GM21786 (cell line): ENCODE measurements around the gene TMEM253.
A peak's percentile ranks its signal among the peaks of the same experiment; 100 is the strongest.

Source experiments
- ATAC-seq: cut with Tn5 transposase; IDR thresholded peaks from one replicate; pipeline ENCODE4 v1.9.1; 2021; ENCODE audit not compliant: unreplicated experiment

Gene TMEM253

GRCh38 chr14:21089877-21090193 is 11.0 kb upstream of the TMEM253 start:
- no peak for ATAC-seq

DNA sequence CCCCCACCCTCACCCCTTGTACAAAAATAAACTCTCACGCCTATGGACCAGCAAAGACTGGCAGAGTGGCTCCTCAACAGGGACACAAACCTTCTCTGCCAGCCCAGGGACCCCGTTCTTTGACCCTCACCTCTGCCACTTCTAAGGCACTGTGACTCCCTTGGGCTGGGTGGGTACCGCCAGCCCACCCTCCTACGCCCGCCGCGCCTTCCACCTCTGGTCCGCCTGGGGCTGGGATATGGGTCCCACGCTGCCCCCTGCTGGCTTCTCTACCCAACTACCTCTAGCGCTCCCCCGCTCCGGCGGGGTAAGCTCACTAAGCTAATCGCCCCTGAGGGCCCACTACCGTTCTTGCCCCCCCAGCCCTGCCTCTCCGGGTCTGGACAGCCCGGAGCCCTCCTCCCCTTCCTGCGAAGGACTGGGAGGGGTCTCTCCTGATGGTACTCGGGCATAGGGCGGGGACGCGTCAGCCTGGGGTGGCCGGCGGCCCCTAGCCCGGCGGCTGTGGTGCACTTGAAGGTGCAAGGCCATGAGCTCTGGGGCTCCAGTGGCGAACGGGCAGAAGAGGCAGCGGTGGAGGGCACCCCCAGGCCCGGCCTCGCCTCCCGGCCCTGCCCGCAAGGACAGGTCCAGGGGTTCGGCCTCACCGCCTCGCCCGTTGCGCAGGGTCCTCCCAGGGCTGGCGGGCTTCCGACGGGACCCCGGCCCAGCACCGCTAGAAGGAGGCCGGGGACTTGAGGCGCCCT is 10.5 kb upstream of the TMEM253 start:
- ATAC-seq = no peak

DNA sequence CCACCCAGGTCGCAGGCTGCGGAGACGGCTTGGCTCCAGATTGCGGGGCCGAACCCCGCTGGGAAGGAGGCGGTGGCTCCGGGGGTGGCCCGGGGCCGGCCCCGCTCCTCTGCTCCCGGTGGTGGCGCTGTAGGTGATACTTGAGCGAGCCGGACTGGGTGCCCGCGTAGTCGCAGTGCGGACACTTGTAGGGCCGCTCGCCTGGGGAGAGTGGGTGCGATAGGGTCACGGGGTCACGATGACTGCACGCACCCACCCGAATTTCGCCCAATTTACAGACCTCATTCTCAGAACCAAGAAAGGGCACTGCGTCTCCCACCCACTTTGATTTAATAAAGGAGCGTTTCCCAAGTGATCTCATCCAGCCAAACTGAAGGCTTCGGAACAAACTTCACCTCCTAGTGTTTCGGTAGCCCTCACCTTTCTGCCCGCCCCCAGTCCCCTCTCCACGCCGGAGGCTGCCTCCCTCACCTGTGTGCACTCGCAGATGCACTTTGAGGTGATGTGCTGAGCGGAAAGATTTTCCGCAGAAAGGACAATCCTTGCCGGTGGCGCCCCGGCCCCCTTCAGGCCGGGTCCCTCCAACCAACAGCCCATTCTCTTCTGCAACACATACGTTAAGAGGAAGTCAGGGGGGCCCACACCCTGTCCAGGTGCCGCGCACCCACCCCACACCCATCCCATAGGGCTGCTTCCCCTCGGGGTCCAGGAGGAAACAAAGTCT is 9.8 kb upstream of the TMEM253 start:
- no peak for ATAC-seq

DNA sequence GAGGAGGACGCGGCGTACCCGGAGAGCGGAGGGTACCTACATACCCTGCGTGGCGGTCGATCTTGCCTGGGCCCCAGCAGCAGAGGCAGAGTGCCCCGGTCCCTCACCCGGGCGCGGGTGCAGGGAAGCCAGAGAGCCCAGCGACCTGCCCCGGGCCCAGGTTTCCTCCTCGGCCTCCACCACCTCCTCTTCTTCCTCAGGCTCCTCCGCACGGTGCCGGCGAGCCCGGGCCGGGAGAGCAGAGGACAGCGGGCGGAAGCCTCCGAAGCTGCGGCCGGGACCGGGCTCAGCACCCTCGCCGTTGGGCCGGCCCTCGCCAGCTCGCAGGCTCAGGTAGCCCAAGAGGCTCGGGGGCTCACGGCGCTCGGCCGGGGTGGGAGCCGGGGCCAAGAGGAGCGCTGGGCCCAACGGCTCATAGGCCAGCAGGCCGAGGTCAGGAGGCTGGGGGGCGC is 9.0 kb upstream of the TMEM253 start:
- no peak for ATAC-seq

DNA sequence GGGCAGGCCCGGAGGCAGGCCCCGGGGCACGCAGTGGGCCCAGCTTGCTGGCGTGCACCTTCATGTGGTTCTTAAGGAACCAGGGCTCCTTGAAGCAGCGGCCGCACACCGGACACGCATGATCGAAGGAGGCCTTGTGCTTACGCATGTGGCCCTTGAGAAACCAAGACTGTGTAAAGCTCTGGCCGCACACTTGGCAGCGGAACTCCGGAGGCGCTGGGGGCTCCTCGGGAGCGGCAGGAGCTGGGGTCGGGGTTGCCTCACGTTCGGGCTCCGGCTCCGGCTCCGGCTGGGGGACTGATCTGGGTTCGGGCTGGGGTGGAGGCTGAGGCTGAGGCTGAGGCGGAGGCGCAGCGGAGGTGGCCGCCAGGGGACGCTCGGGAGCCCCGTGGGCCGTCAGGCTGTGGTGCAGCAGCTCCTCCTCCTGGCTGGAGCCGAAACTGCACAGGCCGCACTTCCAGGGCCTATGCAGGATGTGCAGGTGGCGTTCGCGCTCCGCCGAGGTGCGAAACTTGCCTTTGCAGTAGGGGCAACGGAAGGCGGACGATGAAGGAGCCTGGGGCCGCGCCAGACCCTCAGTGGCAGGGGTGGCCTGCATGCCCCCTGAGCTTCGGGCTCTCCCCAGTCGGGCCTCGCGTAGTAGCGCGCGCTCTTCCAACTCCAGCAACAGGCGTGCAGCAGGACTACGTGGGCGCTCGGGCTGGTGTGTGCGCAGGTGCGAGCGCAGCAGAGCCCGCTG is 8.4 kb upstream of the TMEM253 start:
- peak; percentile 71 for ATAC-seq

GRCh38 chr14:21093018-21093417 is 7.8 kb upstream of the TMEM253 start:
- no peak for ATAC-seq

DNA sequence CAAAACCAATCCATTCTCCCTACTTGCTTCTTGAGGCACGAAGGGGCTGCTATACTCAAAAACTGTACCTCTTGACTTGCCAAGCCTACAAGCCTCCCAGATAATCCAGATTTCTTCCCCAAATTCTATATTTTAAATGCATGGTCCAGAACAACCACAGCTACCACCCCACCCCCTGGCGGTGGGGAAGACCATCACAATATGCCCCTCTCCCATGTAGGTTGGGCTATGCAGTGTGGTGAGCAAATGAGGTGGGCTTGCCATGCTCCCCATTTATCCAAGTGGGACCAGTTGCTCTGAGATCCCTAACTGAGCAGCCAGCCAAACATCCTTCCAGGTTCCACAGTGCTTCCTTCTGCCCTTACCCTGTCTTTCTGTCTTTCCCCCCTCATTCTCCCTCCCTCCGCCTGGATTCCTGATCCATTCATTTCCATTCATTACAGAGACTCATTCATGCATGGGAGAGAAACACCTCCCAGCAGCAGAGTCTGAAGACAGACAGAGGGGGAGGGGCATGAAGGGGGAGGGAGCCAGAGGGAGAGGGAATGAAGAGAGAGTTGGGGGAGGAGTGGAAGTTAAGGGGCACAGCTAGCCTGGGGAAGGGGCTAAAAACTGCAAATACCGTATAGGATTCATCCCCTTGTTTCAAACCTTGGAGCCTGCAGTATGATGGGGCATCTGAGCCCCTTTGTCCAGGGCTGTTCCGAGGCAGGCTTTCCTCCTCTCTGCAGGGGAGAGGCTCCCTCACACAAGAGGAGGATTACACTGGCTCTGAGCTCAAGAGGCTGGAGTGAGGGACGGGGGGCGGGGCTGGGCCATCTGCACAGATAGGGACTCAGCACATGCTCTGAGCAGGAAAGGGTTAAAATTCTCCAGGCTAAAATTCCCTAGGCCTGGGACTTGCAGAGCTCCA is 6.8 kb upstream of the TMEM253 start:
- ATAC-seq = no peak

DNA sequence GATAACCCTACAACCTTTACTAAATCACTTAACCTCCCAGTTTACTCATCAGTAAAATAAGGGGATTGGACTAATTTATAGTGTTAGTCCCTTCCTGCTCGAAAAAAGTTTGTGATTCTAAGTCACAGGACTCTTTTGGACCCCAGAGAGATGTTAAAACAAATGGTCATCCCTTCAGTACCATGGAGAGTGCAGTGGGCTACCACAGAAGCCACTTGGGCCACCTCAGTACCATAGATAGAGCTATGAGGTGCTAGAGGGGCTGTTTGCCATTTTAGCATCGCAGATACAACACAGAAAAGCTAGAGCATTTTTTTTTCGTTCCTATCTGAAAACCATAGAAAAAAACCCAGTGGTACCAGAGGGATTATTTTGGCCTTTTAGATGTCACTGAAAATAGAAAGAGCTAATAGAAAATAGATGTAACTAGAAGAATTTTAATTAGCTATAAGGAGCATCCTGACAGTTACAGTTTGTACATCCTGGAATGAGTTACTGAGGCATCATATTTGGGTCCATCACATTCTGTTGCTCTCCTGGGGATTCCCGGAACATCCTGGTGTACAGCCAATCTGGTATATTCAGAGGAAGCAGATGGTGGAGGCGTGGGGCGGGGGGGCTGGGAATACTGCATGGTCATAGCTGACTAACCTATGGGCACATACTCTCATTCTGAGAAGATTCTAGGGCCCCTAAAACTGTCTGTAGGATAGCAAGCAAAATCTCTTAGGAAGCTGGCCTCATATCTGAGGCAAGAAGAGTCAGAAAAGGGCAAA is 5.2 kb upstream of the TMEM253 start:
- no peak for ATAC-seq

DNA sequence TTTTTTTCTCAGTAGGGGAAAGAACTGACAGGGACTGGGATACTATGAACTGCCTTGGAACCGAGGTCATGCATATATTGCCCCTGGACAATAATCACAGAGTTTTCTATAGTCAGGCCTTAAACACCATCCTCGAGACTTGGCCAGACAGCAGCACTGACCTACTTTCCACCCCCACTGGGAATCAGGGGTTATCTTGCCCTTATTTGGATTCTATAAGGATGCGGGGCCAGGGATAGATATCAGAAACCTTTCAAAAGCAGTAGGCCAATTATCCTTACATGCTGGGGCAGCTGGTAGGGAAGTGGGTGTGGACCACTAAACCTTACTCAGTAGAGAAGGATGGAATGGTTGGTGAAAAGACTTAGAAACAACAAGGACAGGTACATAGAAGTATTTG is 4.4 kb upstream of the TMEM253 start:
- ATAC-seq = no peak

GRCh38 chr14:21096978-21097635 is 3.8 kb upstream of the TMEM253 start:
- ATAC-seq = no peak

- no peak for ATAC-seq
These were observed 3.2 kb upstream of the TMEM253 start for GRCh38 chr14:21097636-21098075.

DNA sequence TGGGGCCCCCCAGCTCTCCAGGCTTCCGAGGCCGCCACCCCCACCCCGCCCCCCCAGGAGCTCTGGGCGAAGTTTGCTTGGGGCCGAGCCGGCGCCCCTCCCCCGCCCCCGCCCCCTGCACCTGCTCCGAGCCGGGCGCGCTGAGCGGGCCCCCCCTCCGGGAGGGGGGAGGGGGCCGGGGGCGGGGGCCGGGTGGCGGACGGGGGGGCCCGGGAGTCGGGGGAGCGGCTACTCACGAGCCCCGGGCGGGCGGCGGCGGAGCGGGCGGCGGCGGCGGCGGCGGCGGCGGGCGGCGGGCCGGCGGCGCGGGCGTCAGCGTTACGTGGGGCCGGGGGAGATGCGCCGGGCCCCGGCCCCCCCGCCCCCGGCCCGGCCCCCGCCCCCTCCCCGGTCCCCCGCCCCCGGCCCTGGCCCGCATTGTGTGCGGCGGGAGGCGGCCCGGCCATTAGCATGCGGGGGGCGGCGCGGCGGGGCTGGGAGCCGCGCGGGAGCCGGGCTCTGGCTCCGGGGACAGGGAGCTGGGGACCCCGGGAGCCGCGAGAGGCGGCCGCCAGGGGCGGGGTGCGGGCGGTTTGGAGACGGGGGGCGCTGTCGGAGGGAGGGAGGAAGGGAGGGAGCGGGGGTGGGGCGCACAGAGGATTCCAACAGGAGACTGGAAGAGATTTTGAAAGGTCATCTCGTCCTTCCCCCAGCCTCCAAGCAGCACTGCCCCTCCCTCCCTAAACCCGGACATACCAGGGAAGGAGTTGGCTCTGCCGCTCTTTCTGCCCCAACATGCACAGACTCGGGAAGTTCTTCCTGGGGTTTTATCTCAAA is 2.6 kb upstream of the TMEM253 start, which contains the start of gene ZNF219:
TSS of gene ZNF219 (minus strand) at position 580 of the 816 bp plus-strand sequence. CDS start 5,064 bp downstream, outside the sequence.
- ATAC-seq = no peak

- no peak for ATAC-seq
These were observed 1.8 kb upstream of the TMEM253 start for GRCh38 chr14:21098892-21099595.

GRCh38 chr14:21099596-21099985 is 1.3 kb upstream of the TMEM253 start:
- ATAC-seq = no peak

- no peak for ATAC-seq
These were observed 1.0 kb downstream of the TMEM253 start for GRCh38 chr14:21101802-21102413.

DNA sequence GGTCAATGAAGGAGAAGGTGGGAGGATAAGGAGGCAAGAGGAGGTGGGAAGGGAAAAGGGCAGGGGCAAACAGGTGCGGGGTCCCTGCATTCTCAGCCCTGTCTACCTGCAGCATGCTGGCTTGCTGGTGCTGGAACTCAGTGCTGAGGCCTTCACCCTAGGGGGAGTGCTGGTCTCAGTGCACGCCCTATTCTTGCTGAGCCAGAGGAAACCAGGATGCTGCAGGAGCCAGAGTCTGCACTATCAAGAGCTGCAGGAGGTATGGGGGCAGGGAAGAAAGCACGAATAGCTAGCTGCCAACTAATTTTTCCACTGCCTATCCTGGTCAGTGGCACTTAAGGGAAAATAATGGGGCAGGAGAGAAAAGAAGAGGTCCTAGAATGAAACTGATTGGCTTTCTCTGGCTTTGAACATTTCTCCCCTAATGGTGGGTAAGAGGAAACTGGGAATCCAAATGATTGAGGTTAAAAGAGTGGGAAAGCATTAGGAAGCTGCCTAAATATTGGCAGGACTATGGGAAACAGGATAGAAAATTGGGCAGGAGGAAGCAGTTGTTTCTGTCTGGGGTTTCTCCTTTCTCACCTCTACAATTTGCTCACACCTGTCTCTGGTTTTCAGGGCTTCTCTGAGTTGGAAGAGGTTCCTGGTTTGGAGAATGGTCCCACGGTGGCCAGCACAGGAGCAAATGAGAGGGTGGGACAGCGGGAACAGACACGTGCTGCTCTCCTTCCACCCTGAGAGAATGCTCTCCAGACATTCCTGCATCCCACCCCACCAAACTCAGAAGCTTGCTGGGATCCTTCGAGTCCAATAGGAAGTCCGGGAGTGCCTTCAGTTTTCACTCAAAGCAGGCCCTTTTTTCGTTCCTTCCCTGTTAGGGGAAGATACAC is 1.9 kb downstream of the TMEM253 start:
- no peak for ATAC-seq

- no peak for ATAC-seq
These were observed 2.5 kb downstream of the TMEM253 start for GRCh38 chr14:21103411-21103709.
